BLaER1 treated with 17β-estradiol and CSF1 and Interleukin-3, amounts not matched to agents 10 nM and 100 nM (cell line): Measurements from ENCODE around the gene SATB2.

ENCODE experiments used
- H3K27ac ChIP-seq, 11 experiments: shearing (Covaris generic); formaldehyde crosslinking; 2 replicates each; pipeline ENCODE4 v1.8.1; 2022
- H3K27me3 ChIP-seq, 11 experiments: shearing (Covaris generic); formaldehyde crosslinking; 2 replicates each; pipeline ENCODE4 v1.8.1; 2022
- H3K36me3 ChIP-seq, 11 experiments: shearing (Covaris generic); formaldehyde crosslinking; 2 replicates each; pipeline ENCODE4 v1.8.1; 2022
- H3K4me1 ChIP-seq, 10 experiments: shearing (Covaris generic); formaldehyde crosslinking; 2 replicates each; pipeline ENCODE4 v1.8.1; 2022
- H3K4me2 ChIP-seq, 11 experiments: shearing (Covaris generic); formaldehyde crosslinking; 2 replicates each; pipeline ENCODE4 v1.8.1; 2022
- H3K4me3 ChIP-seq, 10 experiments: shearing (Covaris generic); formaldehyde crosslinking; 2 replicates each; pipeline ENCODE4 v1.8.1; 2022
- H3K9ac ChIP-seq, 11 experiments: shearing (Covaris generic); formaldehyde crosslinking; 2 replicates each; pipeline ENCODE4 v1.8.1; 2022
- H3K9me3 ChIP-seq, 11 experiments: shearing (Covaris generic); formaldehyde crosslinking; replicated peaks in 1 of 11; 2 replicates each; pipeline ENCODE4 v1.8.1; 2022
- H4K20me1 ChIP-seq, 11 experiments: shearing (Covaris generic); formaldehyde crosslinking; 2 replicates each; pipeline ENCODE4 v1.8.1; 2022
- Cebpa-rat ChIP-seq, 11 experiments: shearing (Covaris generic); IDR thresholded peaks; 2 replicates each; pipeline ENCODE4 v1.8.1; 2022

The SATB2 gene

GRCh38 chr2:199449455-199449854, 8.3 kb downstream of the SATB2 start:
- no peak for TF ChIP-seq Cebpa-rat (IDR thresholded peaks at IDR 0.05)
- no peaks in the 10 kb centered on the region for H3K4me1 ChIP-seq

GRCh38 chr2:199446996-199447576, 10.7 kb downstream of the SATB2 start:
- H3K9me3 ChIP-seq: no peaks in the 10 kb centered on the region
- H3K4me2 ChIP-seq: no peak overlapping the region
- no peak overlapping the region for H3K4me3 ChIP-seq
- H3K27ac ChIP-seq: no peak overlapping the region
- H3K9ac ChIP-seq: no peak overlapping the region
- H3K36me3 ChIP-seq: no peaks in the 10 kb centered on the region
- TF ChIP-seq Cebpa-rat (IDR thresholded peaks at IDR 0.05): no peak
- no peaks in the 10 kb centered on the region for H3K4me1 ChIP-seq
- H3K27me3 ChIP-seq: peaks cover 34 to 67% (median 55%) of the 10 kb centered on the region in 11 experiments
- no peaks in the 10 kb centered on the region; a peak in 1 of 22 replicates for H4K20me1 ChIP-seq

More at GRCh38 chr2:199449455-199449854, 8.3 kb downstream of the SATB2 start:
- H3K27me3 ChIP-seq: peaks cover 55 to 90% (median 75%) of the 10 kb centered on the region in 11 experiments
- no peak overlapping the region for H3K9ac ChIP-seq
- H3K4me2 ChIP-seq: no peak overlapping the region
- H3K4me3 ChIP-seq: no peak overlapping the region
- H3K9me3 ChIP-seq: no peaks in the 10 kb centered on the region
- no peak overlapping the region for H3K27ac ChIP-seq
- no peaks in the 10 kb centered on the region for H3K36me3 ChIP-seq
- peaks cover 0 to 11% (median 0%) of the 10 kb centered on the region in 11 experiments; a peak in 5 of 22 replicates for H4K20me1 ChIP-seq

GRCh38 chr2:199444749-199445148, 13.0 kb downstream of the SATB2 start:
- Histone ChIP-seq H3K9me3 (no peaks in the 10 kb centered on the region), H4K20me1 (no peaks in the 10 kb centered on the region), H3K36me3 (no peaks in the 10 kb centered on the region), H3K4me2 (no peak overlapping the region), H3K27me3 (peaks cover 15 to 45% (median 34%) of the 10 kb centered on the region in 11 experiments), H3K9ac (no peak overlapping the region), H3K27ac (no peak overlapping the region), H3K4me1 (no peaks in the 10 kb centered on the region), H3K4me3 (no peak overlapping the region)
- no peak for TF ChIP-seq Cebpa-rat (IDR thresholded peaks at IDR 0.05)

- TF ChIP-seq Cebpa-rat (IDR thresholded peaks at IDR 0.05): no peak
- no peaks in the 10 kb centered on the region for H4K20me1 ChIP-seq
- H3K4me1 ChIP-seq: no peaks in the 10 kb centered on the region
- H3K27me3 ChIP-seq: peaks cover 5 to 34% (median 24%) of the 10 kb centered on the region in 11 experiments; a peak in 21 of 22 replicates
- no peak overlapping the region for H3K27ac ChIP-seq
- no peaks in the 10 kb centered on the region for H3K36me3 ChIP-seq
- no peak overlapping the region for H3K4me2 ChIP-seq
- H3K4me3 ChIP-seq: no peak overlapping the region
- H3K9ac ChIP-seq: no peak overlapping the region
- H3K9me3 ChIP-seq: peaks cover 0 to 4% (median 0%) of the 10 kb centered on the region in 11 experiments; a peak in 1 of 22 replicates
These were observed 14.1 kb downstream of the SATB2 start for GRCh38 chr2:199443589-199444130.

- Histone ChIP-seq H3K4me3 (no peak overlapping the region), H3K9me3 (peaks cover 0 to 4% (median 0%) of the 10 kb centered on the region in 11 experiments; a peak in 1 of 22 replicates), H3K4me2 (no peak overlapping the region), H3K9ac (no peak overlapping the region), H3K36me3 (no peaks in the 10 kb centered on the region), H3K27ac (no peak overlapping the region), H4K20me1 (no peaks in the 10 kb centered on the region), H3K27me3 (peaks cover 0 to 20% (median 15%) of the 10 kb centered on the region in 11 experiments; a peak in 18 of 22 replicates), H3K4me1 (no peaks in the 10 kb centered on the region)
- no peak for TF ChIP-seq Cebpa-rat (IDR thresholded peaks at IDR 0.05)
These were observed 15.6 kb downstream of the SATB2 start for GRCh38 chr2:199442173-199442572.

GRCh38 chr2:199441759-199442158, 16.0 kb downstream of the SATB2 start:
- no peak for TF ChIP-seq Cebpa-rat (IDR thresholded peaks at IDR 0.05)
- H3K9ac ChIP-seq: no peak overlapping the region

GRCh38 chr2:199440118-199440517, 17.6 kb downstream of the SATB2 start:
- no peak overlapping the region for H3K4me2 ChIP-seq
- H3K9me3 ChIP-seq: peaks cover 0 to 4% (median 0%) of the 10 kb centered on the region in 11 experiments; a peak in 1 of 22 replicates
- no peaks in the 10 kb centered on the region for H3K36me3 ChIP-seq
- TF ChIP-seq Cebpa-rat (IDR thresholded peaks at IDR 0.05): no peak
- no peaks in the 10 kb centered on the region for H4K20me1 ChIP-seq
- H3K27me3 ChIP-seq: peaks cover 0 to 8% (median 4%) of the 10 kb centered on the region in 11 experiments; a peak in 10 of 22 replicates
- H3K4me1 ChIP-seq: no peaks in the 10 kb centered on the region
- H3K27ac ChIP-seq: no peak overlapping the region
- H3K4me3 ChIP-seq: no peak overlapping the region
- no peak overlapping the region for H3K9ac ChIP-seq

More at GRCh38 chr2:199441759-199442158, 16.0 kb downstream of the SATB2 start:
- H3K4me2 ChIP-seq: no peak overlapping the region
- H4K20me1 ChIP-seq: no peaks in the 10 kb centered on the region
- no peak overlapping the region for H3K4me3 ChIP-seq
- H3K27me3 ChIP-seq: peaks cover 0 to 16% (median 11%) of the 10 kb centered on the region in 11 experiments; a peak in 13 of 22 replicates
- H3K9me3 ChIP-seq: peaks cover 0 to 4% (median 0%) of the 10 kb centered on the region in 11 experiments; a peak in 1 of 22 replicates
- H3K27ac ChIP-seq: no peak overlapping the region
- no peaks in the 10 kb centered on the region for H3K36me3 ChIP-seq
- H3K4me1 ChIP-seq: no peaks in the 10 kb centered on the region

- H3K27me3 ChIP-seq: peaks cover 0 to 2% (median 0%) of the 10 kb centered on the region in 11 experiments; a peak in 4 of 22 replicates
- TF ChIP-seq Cebpa-rat (IDR thresholded peaks at IDR 0.05): no peak
- no peaks in the 10 kb centered on the region for H3K36me3 ChIP-seq
These were observed 18.2 kb downstream of the SATB2 start for GRCh38 chr2:199439542-199439941.

GRCh38 chr2:199439066-199439465, 18.7 kb downstream of the SATB2 start:
- Histone ChIP-seq H3K4me3 (no peak overlapping the region), H3K27ac (no peak overlapping the region), H3K9me3 (peaks cover 0 to 4% (median 0%) of the 10 kb centered on the region in 11 experiments; a peak in 1 of 22 replicates), H3K4me1 (no peaks in the 10 kb centered on the region), H3K36me3 (no peaks in the 10 kb centered on the region), H4K20me1 (no peaks in the 10 kb centered on the region), H3K27me3 (no peaks in the 10 kb centered on the region; a peak in 2 of 22 replicates), H3K4me2 (no peak overlapping the region), H3K9ac (no peak overlapping the region)
- TF ChIP-seq Cebpa-rat (IDR thresholded peaks at IDR 0.05): no peak

More at GRCh38 chr2:199439542-199439941, 18.2 kb downstream of the SATB2 start:
- Histone ChIP-seq H3K4me3 (no peak overlapping the region), H3K4me2 (no peak overlapping the region), H3K4me1 (no peaks in the 10 kb centered on the region), H3K9me3 (peaks cover 0 to 4% (median 0%) of the 10 kb centered on the region in 11 experiments; a peak in 1 of 22 replicates), H4K20me1 (no peaks in the 10 kb centered on the region), H3K9ac (no peak overlapping the region), H3K27ac (no peak overlapping the region)
